Globus pallidus (tissue), 1 donor: ENCODE measurements around the gene CEP57L1.
A peak's percentile ranks its signal among the peaks of the same experiment; 100 is the strongest.
"Not testable (repeated sequence)": the region's sequence is repeated elsewhere in the genome, so short reads cannot be mapped to it uniquely, and the experiment has no call there.

Experiments used
- DNase-seq: peaks from one replicate; pipeline ENCODE4 v3.0.0-alpha.2; 2015; ENCODE audit warnings: low spot score

The CEP57L1 gene

GRCh38 chr6:109178921-109179320, 83.6 kb downstream of the CEP57L1 start:
- DNase-seq, result no peak

- no peak for DNase-seq
These were observed 84.2 kb downstream of the CEP57L1 start for GRCh38 chr6:109179507-109179906.

- DNase-seq, result peak; percentile 65
These were observed 87.3 kb downstream of the CEP57L1 start for GRCh38 chr6:109182578-109182977.

GRCh38 chr6:109183109-109183650, 87.9 kb downstream of the CEP57L1 start:
- no peak for DNase-seq

GRCh38 chr6:109184638-109185037, 89.3 kb downstream of the CEP57L1 start:
- DNase-seq, result no peak

GRCh38 chr6:109186012-109186411, 90.7 kb downstream of the CEP57L1 start:
- no peak for DNase-seq

- DNase-seq, result peak; percentile 57
These were observed 92.2 kb downstream of the CEP57L1 start for GRCh38 chr6:109187399-109188114.

GRCh38 chr6:109188115-109188411, 92.8 kb downstream of the CEP57L1 start:
- no peak for DNase-seq

GRCh38 chr6:109191368-109191767, 96.1 kb downstream of the CEP57L1 start:
- not testable (repeated sequence) for DNase-seq

GRCh38 chr6:109192865-109193264, 97.6 kb downstream of the CEP57L1 start:
- DNase-seq, result no peak

- DNase-seq, result no peak
These were observed 99.6 kb downstream of the CEP57L1 start for GRCh38 chr6:109194880-109195279.

GRCh38 chr6:109197061-109197460, 101.8 kb downstream of the CEP57L1 start:
- no peak for DNase-seq

- no peak for DNase-seq
These were observed 107.3 kb downstream of the CEP57L1 start for GRCh38 chr6:109202409-109203264.

GRCh38 chr6:109204511-109204910, 109.2 kb downstream of the CEP57L1 start:
- no peak for DNase-seq

- no peak for DNase-seq
These were observed 117.4 kb downstream of the CEP57L1 start for GRCh38 chr6:109212683-109213082.
